ENCODE data around the gene ID3. TPM values are rescaled to one million over a fixed set of nuclear protein-coding genes. Genes with fewer than 3 reads are reported as not detected.
A peak's percentile ranks its signal among the peaks of the same experiment; 100 is the strongest.

ID3 gene
- total RNA-seq, 1 experiment from 2014 or later, result 119 TPM

GRCh38 chr1:23531562-23532094 lies 27.7 kb downstream of the ID3 start:
- Histone ChIP-seq H2BK5ac (ENCODE audit: insufficient read length, low read length) (no peak overlapping the region), H2BK120ac (ENCODE audit: low read depth, low read length, poor library complexity, severe bottlenecking) (no peak overlapping the region), H3K56ac (ENCODE audit: insufficient read length, low read depth, low read length) (no peak overlapping the region), H3K9ac (ENCODE audit: extremely low read depth, insufficient read length, low read length) (no peak overlapping the region), H3T11ph (ENCODE audit: low read length) (no peak overlapping the region), H3K18ac (ENCODE audit: insufficient read length, low read depth, low read length) (peak overlapping the region; percentile 2), H3K79me1 (ENCODE audit: insufficient read depth, low read depth, low read length, poor library complexity, severe bottlenecking) (no peaks in the 10 kb centered on the region), H3K9me3 (ENCODE audit: control insufficient read depth, low read depth, low read length) (no peaks in the 10 kb centered on the region), H3K79me2 (ENCODE audit: insufficient read depth, low read length) (no peaks in the 10 kb centered on the region), H3K23me2 (ENCODE audit: insufficient read length, low read depth, low read length, poor library complexity, severe bottlenecking) (peaks cover 3% of the 10 kb centered on the region), H2AK5ac (ENCODE audit: insufficient read length, low read length) (no peak overlapping the region), H2BK15ac (ENCODE audit: low read depth, low read length) (no peak overlapping the region), H2BK12ac (ENCODE audit: insufficient read length, low read depth, low read length) (no peak overlapping the region), H2AFZ (ENCODE audit: low read length) (peak overlapping the region; percentile 65), H4K5ac (ENCODE audit: insufficient read length, low read depth, low read length) (no peak overlapping the region), H3K23ac (ENCODE audit: insufficient read length, low read depth, low read length) (no peak overlapping the region), H2BK20ac (ENCODE audit: low read depth, low read length, poor library complexity, severe bottlenecking) (no peak overlapping the region), H3K4ac (ENCODE audit: low read depth, low read length) (no peak overlapping the region), H4K20me1 (ENCODE audit: control insufficient read depth, insufficient read depth, insufficient read length) (peaks cover 3% of the 10 kb centered on the region), H4K8ac (replicated peaks; ENCODE audit: insufficient read length, low read depth, low read length) (no peak overlapping the region), H3K4me1 (ENCODE audit: insufficient read depth, low read length) (0 out of 2 replicates have a peak, but pooled peaks cover 2% of the 10 kb centered on the region), H3K27me3 (ENCODE audit: insufficient read depth, low read length) (peaks cover 4% of the 10 kb centered on the region; the same call in 1 of the 2 replicates), H3K27ac (ENCODE audit: insufficient read length, low read depth, low read length) (no peak overlapping the region), H4K91ac (ENCODE audit: insufficient read length, low read depth, low read length) (no peak overlapping the region), H3K4me2 (ENCODE audit: insufficient read depth, insufficient read length, low read length) (peak overlapping the region; percentile 36), H3K14ac (ENCODE audit: insufficient read depth, low read length) (peak overlapping the region; percentile 42; the same call in 1 of the 2 replicates)
- no peak for TF ChIP-seq CTCF (conservative IDR thresholded peaks at IDR 0.05)
- no CpG with 5 or more reads among the region's 5 CpGs for whole genome bisulfite sequencing (ENCODE audit: extremely low coverage, insufficient read length, low lambda C conversion rate)
- no peaks in the 10 kb centered on the region for H3K9me3 Mint-ChIP-seq
- 0 out of 7 replicates have a peak overlapping the region, but pooled peaks of 1 of the 3 experiments have one; percentile 18 for H3K27ac Mint-ChIP-seq
- H3K4me1 Mint-ChIP-seq, result peaks cover 12 to 23% of the 10 kb centered on the region in 2 experiments
- no peaks in the 10 kb centered on the region; a peak in 1 of 7 replicates for H3K36me3 Mint-ChIP-seq (ENCODE audit: insufficient read depth in 1 of 3, low read depth in 3 of 3)
- DNase-seq, result no peak
- H3K4me3 Mint-ChIP-seq, result peak overlapping the region; percentile 79 to 84
- H3K27me3 Mint-ChIP-seq (ENCODE audit: low read depth), result peaks cover 54% of the 10 kb centered on the region
